HG03159 (cell line): ENCODE measurements around the gene ZNF700.
"Not testable (repeated sequence)": the region's sequence is repeated elsewhere in the genome, so short reads cannot be mapped to it uniquely, and the experiment has no call there.

Experiments used
- ATAC-seq: cut with Tn5 transposase; IDR thresholded peaks from one replicate; pipeline ENCODE4 v1.9.1; 2021; ENCODE audit warnings: mild to moderate bottlenecking, moderate library complexity; ENCODE audit not compliant: unreplicated experiment

Gene ZNF700

GRCh38 chr19:11938383-11938782 lies 13.5 kb downstream of the ZNF700 start:
- not testable (repeated sequence) for ATAC-seq

GRCh38 chr19:11941361-11941887 lies 16.5 kb downstream of the ZNF700 start:
- not testable (repeated sequence) for ATAC-seq

GRCh38 chr19:11942008-11942842 lies 17.3 kb downstream of the ZNF700 start:
- ATAC-seq: no peak

- ATAC-seq: no peak
Observed at GRCh38 chr19:11942843-11943108, 17.9 kb downstream of the ZNF700 start.

- no peak for ATAC-seq
Observed at GRCh38 chr19:11944656-11945055, 19.7 kb downstream of the ZNF700 start.

GRCh38 chr19:11948646-11949045 lies 23.7 kb downstream of the ZNF700 start:
- no peak for ATAC-seq

- no peak for ATAC-seq
Observed at GRCh38 chr19:11949201-11949600, 24.3 kb downstream of the ZNF700 start.

GRCh38 chr19:11949614-11950080 lies 24.7 kb downstream of the ZNF700 start:
- ATAC-seq: not testable (repeated sequence)

GRCh38 chr19:11950312-11950711 lies 25.4 kb downstream of the ZNF700 start:
- ATAC-seq: no peak

- no peak for ATAC-seq
Observed at GRCh38 chr19:11963566-11964355, 38.9 kb downstream of the ZNF700 start.

- ATAC-seq: no peak
Observed at GRCh38 chr19:11964496-11964857, 39.6 kb downstream of the ZNF700 start.

- ATAC-seq: peak; percentile 86
Observed at GRCh38 chr19:11964858-11965645, 40.1 kb downstream of the ZNF700 start, which contains the start of gene ZNF763. TSS of gene ZNF763 (plus strand) at chr19:11965040. CDS start at chr19:11965209, 169 bp downstream.

GRCh38 chr19:11970174-11970573 lies 45.3 kb downstream of the ZNF700 start:
- ATAC-seq: no peak

GRCh38 chr19:11971041-11971440 lies 46.1 kb downstream of the ZNF700 start:
- no peak for ATAC-seq

GRCh38 chr19:11973019-11973810 lies 48.3 kb downstream of the ZNF700 start:
- no peak for ATAC-seq

- no peak for ATAC-seq
Observed at GRCh38 chr19:11978492-11979100, 53.7 kb downstream of the ZNF700 start.

GRCh38 chr19:11979527-11979926 lies 54.6 kb downstream of the ZNF700 start:
- no peak for ATAC-seq

GRCh38 chr19:11982526-11982925 lies 57.6 kb downstream of the ZNF700 start:
- no peak for ATAC-seq

- ATAC-seq: no peak
Observed at GRCh38 chr19:11984986-11985385, 60.1 kb downstream of the ZNF700 start.

- no peak for ATAC-seq
Observed at GRCh38 chr19:11986754-11987153, 61.8 kb downstream of the ZNF700 start.
